Measurements from ENCODE around the gene PRPSAP1.

Gene PRPSAP1

DNA sequence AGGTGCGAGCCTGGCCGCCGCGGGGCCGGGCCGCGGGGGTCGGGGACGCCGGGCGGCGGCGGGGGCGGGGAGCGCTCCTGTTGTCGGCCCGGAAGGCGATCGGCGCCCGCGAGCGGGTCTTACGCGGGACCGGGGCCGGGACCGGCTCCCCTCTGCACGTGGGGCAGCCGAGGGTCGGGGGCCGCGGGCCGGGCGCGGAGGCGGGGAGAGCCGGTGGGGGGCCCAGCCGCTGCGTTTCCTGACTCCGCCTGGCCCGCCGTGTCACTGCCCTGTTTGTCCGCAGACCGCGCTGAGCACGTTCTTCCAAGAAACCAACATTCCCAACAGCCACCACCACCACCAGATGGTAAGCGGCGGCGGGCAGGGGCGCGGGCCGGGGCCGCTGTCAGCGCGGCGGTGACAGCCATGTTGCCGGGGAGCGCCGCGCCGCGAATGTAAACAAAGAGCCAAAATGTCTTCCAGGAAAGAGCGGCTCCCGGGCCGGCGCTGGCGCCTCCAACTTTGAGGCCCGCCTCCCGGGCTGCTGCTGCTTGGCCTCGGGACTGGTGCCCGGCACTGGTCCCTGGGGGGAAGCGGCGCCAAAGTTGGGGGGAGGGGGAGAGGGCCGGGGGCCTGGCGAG, 88.0 kb downstream of the PRPSAP1 start:
- no peak for DNase-seq (ENCODE audit: low read depth in 2 of 2)

DNA sequence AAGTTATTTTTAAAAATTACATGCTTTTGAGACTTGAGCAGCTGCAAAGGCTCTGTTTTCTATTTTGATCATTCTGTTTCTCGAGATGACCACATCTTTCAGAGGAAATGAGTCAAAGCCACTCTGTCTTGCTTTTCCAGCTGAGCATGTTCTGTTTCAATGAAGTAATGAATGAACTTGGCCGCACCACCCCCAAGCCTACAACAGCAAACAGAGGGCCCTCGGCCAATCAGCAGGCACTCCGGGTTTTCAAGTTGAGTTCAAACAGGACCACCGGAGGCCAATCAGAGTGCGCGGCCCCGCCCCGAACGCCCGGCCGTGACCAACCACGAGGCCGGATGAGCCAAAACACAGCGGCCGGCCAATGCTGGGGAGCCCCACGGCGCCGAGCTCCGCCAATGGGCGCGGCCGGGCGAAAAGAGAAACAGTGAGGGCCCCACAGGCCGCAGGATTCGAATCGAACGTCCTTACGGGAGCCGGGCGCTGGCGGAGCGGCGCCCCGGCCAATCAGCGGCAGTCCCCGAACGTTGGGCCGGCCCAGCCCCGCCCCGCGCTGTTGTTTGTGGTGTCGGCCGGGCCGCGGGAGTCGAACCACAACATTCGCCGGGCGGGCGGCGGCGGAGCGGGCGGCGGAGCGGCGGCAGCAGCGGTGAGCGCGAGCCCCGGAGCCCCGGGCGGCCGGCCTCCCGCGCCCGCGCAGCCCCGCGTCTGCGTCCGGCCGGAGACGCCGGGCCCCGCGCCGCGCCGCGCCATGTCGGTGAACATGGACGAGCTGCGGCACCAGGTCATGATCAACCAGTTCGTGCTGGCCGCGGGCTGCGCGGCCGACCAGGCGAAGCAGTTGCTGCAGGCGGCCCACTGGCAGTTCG, 88.7 kb downstream of the PRPSAP1 start, which contains the start of gene UBALD2:
Gene UBALD2 (plus strand): TSS at position 594 of the 869 bp plus-strand sequence. CDS start 158 bp downstream, at position 752.
- DNase-seq (ENCODE audit: low read depth in 2 of 2), result peak; percentile 97

DNA sequence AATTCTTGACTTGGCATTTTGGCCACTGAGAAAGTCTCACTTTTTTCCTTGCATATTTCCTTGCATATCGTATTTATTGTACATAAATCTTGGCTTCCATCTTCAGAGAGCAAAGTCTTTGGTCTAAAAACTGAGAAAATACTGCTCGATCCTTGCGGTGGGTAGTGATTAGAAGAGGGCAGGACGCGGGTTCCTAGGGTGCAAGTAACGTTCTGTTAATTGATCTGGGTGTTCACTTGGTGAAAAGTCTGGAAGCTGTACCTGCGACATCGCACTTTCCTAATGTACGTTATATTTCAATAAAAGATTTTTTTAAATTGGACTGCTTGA, 89.3 kb downstream of the PRPSAP1 start:
- DNase-seq (ENCODE audit: low read depth in 2 of 2), result no peak

- no peak for DNase-seq (ENCODE audit: low read depth in 2 of 2)
Observed at GRCh38 chr17:76263896-76264295, 89.8 kb downstream of the PRPSAP1 start.

GRCh38 chr17:76262732-76263344, 90.9 kb downstream of the PRPSAP1 start:
- no peak for DNase-seq (ENCODE audit: low read depth in 2 of 2)

DNA sequence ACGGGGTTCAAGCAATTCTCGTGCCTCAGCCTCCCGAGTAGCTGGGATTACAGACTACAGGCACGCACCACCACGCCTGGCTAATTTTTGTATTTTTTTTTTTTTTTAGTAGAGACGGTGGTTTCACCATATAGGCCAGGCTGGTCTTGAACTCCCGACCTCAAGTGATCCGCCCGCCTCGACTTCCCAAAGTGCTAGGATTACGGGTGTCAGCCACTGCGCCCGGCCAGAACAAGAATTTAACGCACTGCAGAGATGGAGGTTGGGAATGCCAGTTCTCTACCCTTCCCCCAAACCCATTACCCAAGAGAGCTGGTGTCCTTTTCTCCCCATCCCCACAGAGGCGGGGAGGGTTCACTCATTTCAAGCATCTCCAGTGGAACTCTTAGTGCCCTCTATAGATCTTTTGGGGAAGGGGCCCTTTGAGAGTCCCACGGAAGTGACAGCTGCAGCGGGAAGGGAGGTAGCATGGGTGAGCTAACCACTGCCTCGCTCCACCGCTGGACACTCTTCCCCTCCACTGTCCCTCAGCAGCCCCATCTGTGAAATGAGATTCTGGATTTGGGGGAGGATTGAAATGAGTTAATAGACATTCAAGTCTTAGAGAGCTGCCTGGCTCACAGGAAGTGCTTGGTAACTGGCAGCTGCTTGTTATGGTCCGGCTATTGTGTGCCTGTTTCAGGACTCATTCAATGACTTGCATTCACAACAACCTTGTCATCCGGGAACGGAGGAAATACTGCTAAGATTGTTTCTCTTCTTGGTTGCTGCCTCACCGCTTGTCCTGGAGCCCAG, 92.1 kb downstream of the PRPSAP1 start:
- DNase-seq (ENCODE audit: low read depth in 2 of 2), result no peak

GRCh38 chr17:76260669-76261068, 93.0 kb downstream of the PRPSAP1 start:
- no peak for DNase-seq (ENCODE audit: low read depth in 2 of 2)

GRCh38 chr17:76260220-76260619, 93.5 kb downstream of the PRPSAP1 start:
- no peak for DNase-seq (ENCODE audit: low read depth in 2 of 2)
